Activated T-cell treated with anti-CD3 and anti-CD28 coated beads, Interleukin-2, amount 50 U/mL, for 72 hours (primary cell): ENCODE data around the gene SYNJ2BP. TPM values are rescaled to one million over a fixed set of nuclear protein-coding genes. Genes with fewer than 3 reads are reported as not detected.
"Not testable (repeated sequence)": the region's sequence is repeated elsewhere in the genome, so short reads cannot be mapped to it uniquely, and the experiment has no call there.

Source experiments
- ATAC-seq, 2 donors: fragments of 150-1000 bp; cut with Tn5 transposase; replicated peaks in 1 of 2; 2 replicates each; pipeline ENCODE4 v1.10.0; 2021; ENCODE audit warnings: moderate library complexity in 2 of 2, mild to moderate bottlenecking in 1 of 2
- DNase-seq, 2 donors: peaks; one replicate each; pipeline ENCODE4 v3.0.0; 2021 to 2022; ENCODE audit warnings: mixed read lengths in 1 of 2
- H3K27ac Mint-ChIP-seq: one replicate; pipeline ENCODE4 v1.8.0; 2022; ENCODE audit warnings: mild to moderate bottlenecking, moderate library complexity, mixed read lengths
- H3K27me3 Mint-ChIP-seq: one replicate; pipeline ENCODE4 v1.8.0; 2022; ENCODE audit warnings: low read depth, mixed read lengths
- H3K36me3 Mint-ChIP-seq, 2 donors: one replicate each; pipeline ENCODE4 v1.8.0; 2022; ENCODE audit warnings: mixed read lengths in 2 of 2, mild to moderate bottlenecking in 1 of 2; ENCODE audit not compliant: insufficient read depth in 2 of 2
- H3K4me1 Mint-ChIP-seq: one replicate; pipeline ENCODE4 v1.8.0; 2022; ENCODE audit warnings: low read depth, mixed read lengths
- H3K4me3 Mint-ChIP-seq, 2 donors: one replicate each; pipeline ENCODE4 v1.8.0; 2022; ENCODE audit warnings: mild to moderate bottlenecking in 2 of 2, mixed read lengths in 2 of 2, moderate library complexity in 2 of 2
- H3K9me3 Mint-ChIP-seq, 2 donors: one replicate each; pipeline ENCODE4 v1.8.0; 2022; ENCODE audit warnings: mixed read lengths in 2 of 2
- total RNA-seq, 2 donors: library from RNA; stranded (reverse); gene quantifications; one replicate each; pipeline ENCODE4 v1.2.3, GENCODE V29; 2022

Gene SYNJ2BP
- total RNA-seq, 2 donors from 2014 or later = 3.3 to 4.4 TPM

- H3K36me3 Mint-ChIP-seq = peaks cover 0 to 2% of the 10 kb centered on the region in 2 donors
- no peak for ATAC-seq
- no peak overlapping the region for H3K27ac Mint-ChIP-seq
- H3K4me3 Mint-ChIP-seq = no peak overlapping the region
- DNase-seq = no peak
- H3K9me3 Mint-ChIP-seq = no peaks in the 10 kb centered on the region
- H3K4me1 Mint-ChIP-seq = peaks cover 8% of the 10 kb centered on the region
- H3K27me3 Mint-ChIP-seq = no peaks in the 10 kb centered on the region
These were observed 9.3 kb downstream of the SYNJ2BP start for GRCh38 chr14:70407621-70408020.

- not testable (repeated sequence) for H3K27ac Mint-ChIP-seq, H3K36me3 Mint-ChIP-seq, ATAC-seq, H3K4me1 Mint-ChIP-seq, H3K27me3 Mint-ChIP-seq, DNase-seq, H3K4me3 Mint-ChIP-seq, H3K9me3 Mint-ChIP-seq
These were observed 10.7 kb downstream of the SYNJ2BP start for GRCh38 chr14:70406216-70406615.

- H3K9me3 Mint-ChIP-seq, ATAC-seq, DNase-seq, H3K4me1 Mint-ChIP-seq, H3K27ac Mint-ChIP-seq, H3K4me3 Mint-ChIP-seq, H3K27me3 Mint-ChIP-seq, H3K36me3 Mint-ChIP-seq: not testable (repeated sequence)
These were observed 13.6 kb downstream of the SYNJ2BP start for GRCh38 chr14:70403335-70403734.

- DNase-seq (no peak), ATAC-seq (no peak)
- Mint-ChIP-seq H3K27ac (no peak overlapping the region), H3K27me3 (no peaks in the 10 kb centered on the region), H3K9me3 (no peaks in the 10 kb centered on the region), H3K36me3 (no peaks in the 10 kb centered on the region), H3K4me1 (no peaks in the 10 kb centered on the region), H3K4me3 (no peak overlapping the region)
These were observed 15.2 kb downstream of the SYNJ2BP start for GRCh38 chr14:70401643-70402042.

- no peak overlapping the region for H3K27ac Mint-ChIP-seq
- no peaks in the 10 kb centered on the region for H3K36me3 Mint-ChIP-seq
- H3K27me3 Mint-ChIP-seq = no peaks in the 10 kb centered on the region
- H3K9me3 Mint-ChIP-seq = no peaks in the 10 kb centered on the region
- ATAC-seq = no peak
- H3K4me1 Mint-ChIP-seq = no peaks in the 10 kb centered on the region
- no peak overlapping the region for H3K4me3 Mint-ChIP-seq
- no peak for DNase-seq
These were observed 18.0 kb downstream of the SYNJ2BP start for GRCh38 chr14:70398706-70399431.

GRCh38 chr14:70398280-70398679 is 18.6 kb downstream of the SYNJ2BP start:
- ATAC-seq = no peak
- no peaks in the 10 kb centered on the region for H3K27me3 Mint-ChIP-seq
- H3K4me1 Mint-ChIP-seq = no peaks in the 10 kb centered on the region
- no peak overlapping the region for H3K4me3 Mint-ChIP-seq
- H3K36me3 Mint-ChIP-seq = peaks cover 0 to under 1% of the 10 kb centered on the region in 2 donors
- no peak for DNase-seq
- no peak overlapping the region for H3K27ac Mint-ChIP-seq
- H3K9me3 Mint-ChIP-seq = no peaks in the 10 kb centered on the region

GRCh38 chr14:70397746-70398145 is 19.1 kb downstream of the SYNJ2BP start:
- Mint-ChIP-seq H3K27me3 (no peaks in the 10 kb centered on the region), H3K4me1 (no peaks in the 10 kb centered on the region), H3K27ac (no peak overlapping the region), H3K4me3 (no peak overlapping the region), H3K9me3 (no peaks in the 10 kb centered on the region), H3K36me3 (peaks cover 0 to 5% of the 10 kb centered on the region in 2 donors)
- ATAC-seq = no peak
- DNase-seq = no peak

GRCh38 chr14:70394674-70395306 is 22.1 kb downstream of the SYNJ2BP start:
- Mint-ChIP-seq H3K27me3 (no peaks in the 10 kb centered on the region), H3K4me3 (no peak overlapping the region), H3K36me3 (peaks cover 0 to 5% of the 10 kb centered on the region in 2 donors), H3K4me1 (no peaks in the 10 kb centered on the region), H3K9me3 (no peaks in the 10 kb centered on the region), H3K27ac (no peak overlapping the region)
- no peak for ATAC-seq
- no peak for DNase-seq

- Mint-ChIP-seq H3K9me3 (no peaks in the 10 kb centered on the region), H3K4me1 (no peaks in the 10 kb centered on the region), H3K4me3 (no peak overlapping the region), H3K27ac (no peak overlapping the region), H3K27me3 (no peaks in the 10 kb centered on the region), H3K36me3 (peaks cover 0 to 5% of the 10 kb centered on the region in 2 donors)
- ATAC-seq (no peak), DNase-seq (no peak)
These were observed 24.2 kb downstream of the SYNJ2BP start for GRCh38 chr14:70392676-70393075.

GRCh38 chr14:70391493-70392391 is 25.1 kb downstream of the SYNJ2BP start:
- no peak overlapping the region for H3K4me3 Mint-ChIP-seq
- no peak overlapping the region for H3K27ac Mint-ChIP-seq
- no peaks in the 10 kb centered on the region for H3K27me3 Mint-ChIP-seq
- no peaks in the 10 kb centered on the region for H3K9me3 Mint-ChIP-seq
- H3K36me3 Mint-ChIP-seq = peaks cover 0 to 5% of the 10 kb centered on the region in 2 donors
- DNase-seq (no peak), ATAC-seq (no peak)
- H3K4me1 Mint-ChIP-seq = no peaks in the 10 kb centered on the region

- Mint-ChIP-seq H3K27ac (no peak overlapping the region), H3K36me3 (no peaks in the 10 kb centered on the region)
- ATAC-seq = no peak
These were observed 34.4 kb downstream of the SYNJ2BP start for GRCh38 chr14:70382536-70382935.

GRCh38 chr14:70380824-70381223 is 36.1 kb downstream of the SYNJ2BP start:
- DNase-seq (no peak), ATAC-seq (no peak)
- no peak overlapping the region for H3K4me3 Mint-ChIP-seq
- H3K27ac Mint-ChIP-seq = no peak overlapping the region
- H3K4me1 Mint-ChIP-seq = no peaks in the 10 kb centered on the region
- no peaks in the 10 kb centered on the region for H3K27me3 Mint-ChIP-seq
- H3K36me3 Mint-ChIP-seq = no peaks in the 10 kb centered on the region
- no peaks in the 10 kb centered on the region for H3K9me3 Mint-ChIP-seq

More at GRCh38 chr14:70382536-70382935, 34.4 kb downstream of the SYNJ2BP start:
- Mint-ChIP-seq H3K9me3 (no peaks in the 10 kb centered on the region), H3K4me3 (no peak overlapping the region), H3K4me1 (no peaks in the 10 kb centered on the region), H3K27me3 (no peaks in the 10 kb centered on the region)
- no peak for DNase-seq

- no peaks in the 10 kb centered on the region for H3K9me3 Mint-ChIP-seq
- H3K36me3 Mint-ChIP-seq = no peaks in the 10 kb centered on the region
- DNase-seq (no peak), ATAC-seq (no peak)
- H3K27ac Mint-ChIP-seq = no peak overlapping the region
- H3K4me3 Mint-ChIP-seq = no peak overlapping the region
- H3K27me3 Mint-ChIP-seq = no peaks in the 10 kb centered on the region
- no peaks in the 10 kb centered on the region for H3K4me1 Mint-ChIP-seq
These were observed 38.2 kb downstream of the SYNJ2BP start for GRCh38 chr14:70378696-70379095.
